Endometrial microvascular endothelial cells (primary cell): ENCODE data around the gene ZBTB20. TPM values are rescaled to one million over a fixed set of nuclear protein-coding genes. Genes with fewer than 3 reads are reported as not detected.
"Not testable (repeated sequence)": the region's sequence is repeated elsewhere in the genome, so short reads cannot be mapped to it uniquely, and the experiment has no call there.

Source experiments
- in situ Hi-C: cut with HindIII; loops from 2 replicates; pipeline ENCODE4 v1.10.0; 2017; ENCODE audit warnings: low sequenced_read_pairs, low pct_unique_long_range_greater_than_20kb; ENCODE audit errors: inconsistent ontology term
- total RNA-seq: library from RNA; depleted of rRNA; stranded (reverse); fragments of >200 nt; gene quantifications from one replicate; pipeline ENCODE4 v1.2.3, GENCODE V29; 2015; ENCODE audit errors: inconsistent ontology term

Gene ZBTB20
- total RNA-seq, 1 donor from 2014 or later: 6.2 TPM

DNA sequence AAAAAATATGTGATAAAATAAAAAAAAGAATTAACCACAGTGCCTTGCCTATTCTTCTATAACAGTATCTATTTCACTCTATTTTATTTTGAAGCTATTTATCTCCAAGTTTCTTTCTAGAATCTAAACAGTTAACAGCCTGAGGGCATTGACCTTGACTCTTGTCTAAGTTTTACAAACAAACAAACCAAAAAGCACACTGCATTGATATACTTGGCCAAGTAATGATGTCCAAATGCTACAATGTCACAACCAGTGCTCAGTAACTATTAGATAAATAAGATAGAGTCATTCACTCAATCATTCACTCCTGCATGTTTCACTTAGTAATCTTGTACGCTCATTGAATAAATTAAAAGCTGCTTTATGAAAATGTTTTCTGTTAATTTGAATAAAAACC is 466.8 kb downstream of the ZBTB20 start:
- in situ Hi-C loops: no loop called here

DNA sequence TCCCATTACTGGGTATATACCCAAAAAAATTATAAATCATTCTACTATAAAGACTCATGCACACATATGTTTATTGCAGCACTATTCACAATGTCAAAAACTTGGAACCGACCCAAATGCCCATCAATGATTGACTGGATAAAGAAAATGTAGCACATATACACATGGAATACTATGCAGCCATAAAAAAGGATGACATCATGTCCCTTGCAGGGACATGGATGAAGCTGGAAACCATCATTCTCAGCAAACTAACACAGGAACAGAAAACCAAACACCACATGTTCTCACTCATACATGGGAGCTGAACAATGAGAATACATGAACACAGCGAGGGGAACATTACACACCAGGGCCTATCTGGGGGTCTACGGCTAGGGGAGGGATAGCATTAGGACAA is 467.3 kb downstream of the ZBTB20 start:
- in situ Hi-C loops: not testable (repeated sequence)

- in situ Hi-C loops: no loop called here
Measured at GRCh38 chr3:114675104-114675503, 472.0 kb downstream of the ZBTB20 start.

GRCh38 chr3:114674036-114674435 is 473.1 kb downstream of the ZBTB20 start:
- in situ Hi-C loops: no loop called here

DNA sequence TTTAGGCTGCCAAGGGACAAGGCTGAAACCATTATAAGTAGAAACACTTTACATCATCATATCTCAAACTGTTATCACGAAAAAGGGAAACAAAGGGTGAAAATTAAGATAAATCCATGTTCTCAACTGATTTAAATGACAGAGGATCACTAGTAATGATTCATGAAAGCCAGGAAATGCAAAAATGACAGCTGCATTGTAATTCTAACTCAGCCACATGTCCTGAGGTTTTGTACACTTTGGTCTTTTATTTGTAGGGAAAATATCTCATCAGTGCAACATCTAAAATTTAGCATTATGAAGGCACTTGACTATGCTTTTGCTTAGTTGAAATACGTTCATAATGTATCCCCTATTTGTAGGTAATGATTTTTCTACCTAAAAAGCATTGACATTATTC is 473.6 kb downstream of the ZBTB20 start:
- in situ Hi-C loops: no loop called here

- in situ Hi-C loops: no loop called here
Measured at GRCh38 chr3:114672692-114673447, 474.2 kb downstream of the ZBTB20 start.

- in situ Hi-C loops: no loop called here
Measured at GRCh38 chr3:114671741-114672510, 475.2 kb downstream of the ZBTB20 start.

DNA sequence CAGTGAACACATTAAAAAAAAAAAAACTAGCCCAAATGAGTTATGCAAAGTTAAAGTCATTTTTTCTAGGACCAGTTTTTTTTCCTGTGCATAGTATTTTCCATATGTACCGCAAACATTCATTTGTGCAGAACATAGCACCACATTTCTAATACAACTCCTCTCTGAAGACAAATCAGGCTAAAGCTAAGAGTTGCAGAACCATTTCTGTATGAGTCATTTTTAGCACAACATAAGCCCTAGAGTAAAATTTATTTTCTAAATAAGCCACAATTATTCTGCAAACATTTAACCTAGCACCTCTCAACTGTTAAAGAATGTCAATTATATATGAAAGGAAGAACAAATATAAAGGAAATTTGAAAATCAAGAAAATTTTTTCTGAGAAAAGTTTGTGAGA is 477.5 kb downstream of the ZBTB20 start:
- in situ Hi-C loops: no loop called here

GRCh38 chr3:114668099-114668498 is 479.0 kb downstream of the ZBTB20 start:
- in situ Hi-C loops: no loop called here

- in situ Hi-C loops: no loop called here
Measured at GRCh38 chr3:114666623-114667022, 480.5 kb downstream of the ZBTB20 start.

DNA sequence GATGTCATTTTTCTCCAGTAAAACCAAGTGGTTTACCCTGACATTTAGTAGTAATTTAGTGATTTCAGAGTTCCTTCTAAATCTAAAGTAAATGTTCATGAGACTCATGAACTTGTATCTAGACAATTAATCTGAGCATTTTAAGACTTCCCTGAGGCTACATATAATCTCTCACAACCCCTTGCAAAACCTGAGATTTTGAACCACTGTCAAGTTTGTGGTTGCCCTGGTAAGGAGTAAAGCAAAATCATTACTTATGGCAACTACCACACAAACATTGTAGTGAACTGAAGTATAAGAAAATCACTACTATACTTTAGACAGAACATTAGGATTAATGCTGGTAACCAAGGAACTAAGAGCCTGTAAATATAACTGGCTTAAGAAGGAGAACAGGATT is 483.1 kb downstream of the ZBTB20 start:
- in situ Hi-C loops: no loop called here

- in situ Hi-C loops: no loop called here
Measured at GRCh38 chr3:114660808-114661207, 486.3 kb downstream of the ZBTB20 start.

GRCh38 chr3:114660124-114660523 is 487.0 kb downstream of the ZBTB20 start:
- in situ Hi-C loops: no loop called here

DNA sequence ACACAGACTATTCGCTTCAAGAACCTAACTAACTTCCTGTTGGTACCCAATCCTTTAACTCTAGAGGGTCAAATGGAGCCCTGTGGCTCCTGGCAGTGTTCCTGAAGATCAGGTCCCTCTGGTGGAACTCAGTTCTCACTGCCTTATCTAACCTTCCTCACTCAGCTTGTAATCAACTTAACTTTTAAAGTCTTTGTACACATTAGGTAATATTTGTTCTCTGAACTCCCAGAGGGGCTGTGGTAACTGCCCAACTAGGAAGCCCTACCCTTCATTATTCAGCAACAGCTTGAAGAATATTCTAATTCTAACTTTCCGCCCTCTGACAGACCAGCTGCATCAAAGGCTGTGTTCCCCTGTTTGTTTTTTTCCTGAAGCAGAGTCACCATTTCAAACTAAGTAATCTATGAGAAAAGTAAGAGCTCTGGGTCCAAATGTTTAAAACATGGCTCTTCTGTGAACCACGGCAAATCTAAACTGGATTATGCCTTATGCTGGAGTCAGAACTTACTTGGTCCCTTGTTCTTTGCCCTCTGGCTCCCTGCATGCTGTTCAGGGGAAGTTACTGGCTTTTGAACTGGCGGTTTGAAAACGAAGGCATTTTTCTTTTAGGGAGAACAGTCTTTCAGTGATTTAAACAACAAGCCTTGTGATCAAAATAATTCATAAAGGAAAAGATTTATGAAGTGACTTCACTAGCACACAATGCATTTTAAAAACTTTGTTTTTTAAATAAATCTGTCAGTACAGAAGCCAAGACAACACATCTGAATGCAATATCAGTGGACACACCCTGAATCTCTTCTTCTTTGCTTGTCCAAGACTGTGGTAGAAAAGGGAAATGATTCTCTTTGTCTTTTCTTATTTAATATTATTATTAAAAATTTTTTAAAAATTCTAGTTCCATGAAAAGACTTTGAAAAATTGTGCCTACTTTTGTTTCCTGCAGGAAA is 487.7 kb downstream of the ZBTB20 start:
- in situ Hi-C loops: no loop called here

- in situ Hi-C loops: no loop called here
Measured at GRCh38 chr3:114651555-114651954, 495.5 kb downstream of the ZBTB20 start.

DNA sequence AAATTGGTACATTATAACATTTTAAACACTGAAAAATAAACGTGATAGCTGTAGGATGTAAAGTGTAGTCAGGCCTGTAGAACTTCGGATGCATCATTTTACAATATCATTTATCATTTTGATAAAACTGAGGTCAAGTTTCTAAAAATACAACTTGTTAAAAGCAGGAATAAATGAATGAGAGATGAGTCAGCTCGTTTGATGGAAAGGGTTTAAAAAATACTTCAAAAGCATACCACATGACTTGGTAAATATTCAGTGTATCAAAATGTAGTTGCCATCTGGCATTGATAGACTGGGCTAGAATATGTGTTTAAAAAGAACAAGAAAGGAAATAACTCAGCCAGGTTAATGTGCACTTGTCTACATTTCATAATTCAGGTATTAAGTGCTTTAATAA is 496.3 kb downstream of the ZBTB20 start:
- in situ Hi-C loops: no loop called here

GRCh38 chr3:114649331-114649730 is 497.8 kb downstream of the ZBTB20 start:
- in situ Hi-C loops: no loop called here

- in situ Hi-C loops: no loop called here
Measured at GRCh38 chr3:114646526-114646925, 500.6 kb downstream of the ZBTB20 start.

GRCh38 chr3:114645392-114645791 is 501.7 kb downstream of the ZBTB20 start:
- in situ Hi-C loops: no loop called here
